HepG2 (cell line): ENCODE results near the gene CMTM2. TPM values are rescaled to one million over a fixed set of nuclear protein-coding genes. Genes with fewer than 3 reads are reported as not detected.
A peak's percentile ranks its signal among the peaks of the same experiment; 100 is the strongest.

ENCODE experiments used
- ATAC-seq: fragments of 200-7000 bp; cut with Tn5 transposase; 3 replicates; pipeline ENCODE4 v1.9.1; 2020; ENCODE audit warnings: mild to moderate bottlenecking, moderate library complexity
- BruUV-seq: library from RNA; stranded (reverse); fragments of 400-500 nt; replicated peaks from 2 replicates; lab custom pipeline; 2021; lab: Mats Ljungman, UMichigan
- CTCF ChIA-PET: fragments of 300-600 bp; formaldehyde crosslinking; extraction: SDS; loops from one replicate; lab custom pipeline; 2021; ENCODE audit warnings: low total read pairs, inconsistent platforms, low intra/inter-chr PET ratio; lab: Yijun Ruan, JAX
- POLR2A ChIA-PET: fragments of 350-600 bp; sonication (Branson Sonifier 250); formaldehyde crosslinking; loops from one replicate; lab custom pipeline; 2020; ENCODE audit warnings: antibody characterized with exemption, inconsistent platforms; lab: Yijun Ruan, JAX
- DNase-seq: peaks from one replicate; pipeline ENCODE4 v3.0.0-alpha.2; 2015; ENCODE audit warnings: low spot score
- FAIRE-seq: peaks from 3 replicates; lab custom pipeline; 2011; peaks lifted over from hg19 to GRCh38; lab: Jason Lieb, UNC
- H2AFZ ChIP-seq: one replicate; pipeline ENCODE4 v1.6.1; 2011; ENCODE audit warnings: low read length, inconsistent platforms
- H3K27ac ChIP-seq: fragments of 300-600 bp; 3 replicates; pipeline ENCODE4 v1.8.0; 2011; ENCODE audit warnings: mixed run types, mild to moderate bottlenecking, mixed read lengths, low read length, inconsistent platforms; ENCODE audit not compliant: insufficient read depth; ENCODE audit errors: extremely low read length
- H3K27me3 ChIP-seq, 2 experiments: fragments of 200-600 bp in 1 of 2; 2 replicates in 1 of 2; 3 replicates in 1 of 2; pipeline versions ENCODE4 v1.6.0 to v1.8.0; 2011; ENCODE audit warnings: low read length in 2 of 2, mild to moderate bottlenecking in 2 of 2, moderate library complexity in 2 of 2, inconsistent platforms in 1 of 2; ENCODE audit not compliant: insufficient read depth in 2 of 2, control insufficient read depth in 1 of 2
- H3K36me3 ChIP-seq, 2 experiments: fragments of 200-600 bp in 1 of 2; replicated peaks in 1 of 2; 2 replicates in 1 of 2; 3 replicates in 1 of 2; pipeline versions ENCODE4 v1.5.1 to v1.8.0; 2011; ENCODE audit warnings: low read length in 2 of 2, inconsistent platforms in 1 of 2; ENCODE audit not compliant: insufficient read depth in 2 of 2, control insufficient read depth in 1 of 2
- H3K4me1 ChIP-seq: 2 replicates; pipeline ENCODE4 v1.5.1; 2012; ENCODE audit warnings: low read length, inconsistent platforms; ENCODE audit not compliant: insufficient read depth
- H3K4me2 ChIP-seq: 2 replicates; pipeline ENCODE4 v1.6.0; 2011; ENCODE audit warnings: low read depth, low read length, inconsistent platforms
- H3K4me3 ChIP-seq, 3 experiments: fragments of 200-600 bp in 1 of 3; sonication (generic), shearing (Covaris generic) in 1 of 3; replicated peaks in 1 of 3; 2 replicates each; pipeline ENCODE4 v1.5.1; 2011 to 2016; ENCODE audit warnings: low read length in 3 of 3, inconsistent platforms in 2 of 3, low read depth in 2 of 3, mild to moderate bottlenecking in 2 of 3, control low read depth in 1 of 3, mixed read lengths in 1 of 3; ENCODE audit not compliant: insufficient read depth in 1 of 3
- H3K79me2 ChIP-seq: one replicate; pipeline ENCODE4 v1.6.1; 2011; ENCODE audit warnings: low read length, inconsistent platforms; ENCODE audit not compliant: insufficient read depth
- H3K9ac ChIP-seq: 2 replicates; pipeline ENCODE4 v1.6.0; 2011; ENCODE audit warnings: mild to moderate bottlenecking, low read depth, low read length, inconsistent platforms; ENCODE audit not compliant: insufficient read depth
- H3K9me3 ChIP-seq: 2 replicates; pipeline ENCODE4 v1.5.1; 2012; ENCODE audit warnings: mild to moderate bottlenecking, low read length
- H4K20me1 ChIP-seq: 2 replicates; pipeline ENCODE4 v1.6.0; 2011; ENCODE audit warnings: inconsistent platforms, mild to moderate bottlenecking, low read length, moderate library complexity; ENCODE audit not compliant: insufficient read depth
- CBX2 ChIP-seq, 2 experiments: fragments of 200-600 bp in 1 of 2; sonication (generic); formaldehyde crosslinking in 1 of 2; IDR thresholded peaks; 2 replicates each; pipeline versions ENCODE4 v1.7.0 to v1.8.1; 2018 to 2022; ENCODE audit warnings: low read depth in 2 of 2, low read length in 1 of 2, mild to moderate bottlenecking in 1 of 2, missing genetic modification reagents in 1 of 2
- KIAA2018 ChIP-seq: sonication (generic); formaldehyde crosslinking; IDR thresholded peaks from 2 replicates; pipeline ENCODE4 v1.5.0; 2020; ENCODE audit warnings: mild to moderate bottlenecking, missing genetic modification reagents, borderline replicate concordance
- MAFG ChIP-seq: sonication (generic); formaldehyde crosslinking; IDR thresholded peaks from 2 replicates; pipeline ENCODE4 v1.5.1; 2020; ENCODE audit warnings: mild to moderate bottlenecking, missing genetic modification reagents
- MAFK ChIP-seq, 2 experiments: IDR thresholded peaks in 1 of 2; conservative IDR thresholded peaks in 1 of 2; 2 replicates each; pipeline ENCODE4 v1.6.1; 2011; ENCODE audit warnings: improper control_type of control experiment in 2 of 2, low read length in 2 of 2
- NRL ChIP-seq: sonication (generic); formaldehyde crosslinking; IDR thresholded peaks from 2 replicates; pipeline ENCODE4 v1.5.0; 2020; ENCODE audit warnings: missing genetic modification reagents, mild to moderate bottlenecking, moderate library complexity, borderline replicate concordance
- SP1 ChIP-seq, 2 experiments: fragments of 450-650 bp in 1 of 2; sonication (generic) in 1 of 2; formaldehyde crosslinking in 1 of 2; IDR thresholded peaks; 2 replicates each; pipeline versions ENCODE4 v1.4.0 to v1.6.1; 2016 to 2020; ENCODE audit warnings: missing genetic modification reagents in 1 of 2
- ZNF687 ChIP-seq: sonication (generic); formaldehyde crosslinking; IDR thresholded peaks from 2 replicates; pipeline ENCODE4 v1.5.1; 2020; ENCODE audit warnings: mild to moderate bottlenecking, missing genetic modification reagents, moderate library complexity
- WGBS: methylation state at CpG from one replicate; pipeline ENCODE4 v1.1.6; 2017; ENCODE audit warnings: low lambda C conversion rate; 5-methylcytosine and 5-hydroxymethylcytosine counted together
- in situ Hi-C: cut with HindIII; loops from 2 replicates; pipeline ENCODE4 v1.10.0; 2017; ENCODE audit warnings: low pct_unique_long_range_greater_than_20kb; ENCODE audit not compliant: extremely low pct_ligation_motif_present
- intact Hi-C: fragments of 100-400 bp; cut with micrococcal nuclease; formaldehyde crosslinking; loops from one replicate; pipeline ENCODE4 v1.10.0; 2022; ENCODE audit not compliant: unreplicated experiment
- polyA plus RNA-seq, 8 experiments: library from polyadenylated mRNA; depleted of rRNA in 3 of 8; stranded (reverse) in 7 of 8; unstranded in 1 of 8; fragments of >200 nt; fragmentation: Illumina TruSeq in 4 of 8; extraction: Trizol in 4 of 8; gene quantifications; 2 replicates each; pipeline versions ENCODE4 v1.2.1 to v1.2.3, GENCODE V29; 2011 to 2016; ENCODE audit warnings: low read depth in 4 of 8, missing spikeins in 1 of 8, mixed read lengths in 1 of 8; ENCODE audit not compliant: insufficient read depth in 1 of 8
- total RNA-seq, 5 experiments: library from RNA; depleted of rRNA; stranded (reverse); fragments of >200 nt; fragmentation: Illumina TruSeq; extraction: Trizol; gene quantifications; 2 replicates each; pipeline ENCODE4 v1.2.3, GENCODE V29; 2016; ENCODE audit warnings: low read depth in 1 of 5

Gene CMTM2
- total and polyA plus RNA-seq, 2 of the 13 experiments (the other 11 are each of a cell fraction or from before 2014, with no cell fraction given): not detected

GRCh38 chr16:66617728-66618127 is 38.5 kb downstream of the CMTM2 start (continued):
- TF ChIP-seq ZNF687 (CRISPR knock-in tag): peak; percentile 48
- 0 out of 2 replicates have a peak, but pooled peaks have one; percentile 35 for TF ChIP-seq NRL (CRISPR knock-in tag)
- no peak for TF ChIP-seq MAFG (CRISPR knock-in tag)
- TF ChIP-seq SP1 (IDR thresholded peaks at IDR 0.05): no peak
- TF ChIP-seq SP1 (CRISPR knock-in tag; IDR thresholded peaks at IDR 0.05): no peak

GRCh38 chr16:66618588-66619375 is 39.5 kb downstream of the CMTM2 start:
- no peaks in the 10 kb centered on the region for H3K79me2 ChIP-seq
- H3K9me3 ChIP-seq: no peaks in the 10 kb centered on the region
- POLR2A ChIA-PET: no interaction called here
- peaks cover 2 to 21% of the 10 kb centered on the region in 2 experiments; a peak in 4 of 5 replicates for H3K36me3 ChIP-seq
- H3K9ac ChIP-seq: no peak overlapping the region
- no TSS peak for BruUV-seq
- WGBS: 98% methylated on average over 8 of the region's 10 CpGs
- no peak for ATAC-seq
- CTCF ChIA-PET: no interaction called here
- no peak for DNase-seq
- H2AFZ ChIP-seq: no peak overlapping the region
- no peak overlapping the region for H3K4me2 ChIP-seq
- no peaks in the 10 kb centered on the region for H3K27me3 ChIP-seq
- no peak for FAIRE-seq
- no peaks in the 10 kb centered on the region for H4K20me1 ChIP-seq
- H3K27ac ChIP-seq: no peak overlapping the region
- peaks cover 36% of the 10 kb centered on the region for H3K4me1 ChIP-seq
- H3K4me3 ChIP-seq: no peak overlapping the region
- intact Hi-C loops (no loop called here), in situ Hi-C loops (no loop called here)
- TF ChIP-seq KIAA2018 (CRISPR knock-in tag): no peak
- no peak for TF ChIP-seq CBX2 (IDR thresholded peaks at IDR 0.05; ENCODE audit: low read depth, low read length)
- TF ChIP-seq CBX2 (CRISPR knock-in tag; IDR thresholded peaks at IDR 0.05; ENCODE audit: low read depth): no peak
- TF ChIP-seq MAFK (conservative IDR thresholded peaks at IDR 0.05 in 1 of 2, IDR thresholded peaks at IDR 0.05 in 1 of 2; ENCODE audit: low read length in 2 of 2): no peak
